Activated CD8-positive, alpha-beta memory T cell treated with anti-CD3 and anti-CD28 coated beads for 4 hours (primary cell): ENCODE results near the gene KCNK13.
"Not testable (repeated sequence)": the region's sequence is repeated elsewhere in the genome, so short reads cannot be mapped to it uniquely, and the experiment has no call there.

Source experiments
- DNase-seq, 2 donors: peaks; one replicate each; pipeline ENCODE4 v3.0.0-alpha.2; 2020; ENCODE audit warnings: low read depth in 2 of 2

Gene KCNK13

DNA sequence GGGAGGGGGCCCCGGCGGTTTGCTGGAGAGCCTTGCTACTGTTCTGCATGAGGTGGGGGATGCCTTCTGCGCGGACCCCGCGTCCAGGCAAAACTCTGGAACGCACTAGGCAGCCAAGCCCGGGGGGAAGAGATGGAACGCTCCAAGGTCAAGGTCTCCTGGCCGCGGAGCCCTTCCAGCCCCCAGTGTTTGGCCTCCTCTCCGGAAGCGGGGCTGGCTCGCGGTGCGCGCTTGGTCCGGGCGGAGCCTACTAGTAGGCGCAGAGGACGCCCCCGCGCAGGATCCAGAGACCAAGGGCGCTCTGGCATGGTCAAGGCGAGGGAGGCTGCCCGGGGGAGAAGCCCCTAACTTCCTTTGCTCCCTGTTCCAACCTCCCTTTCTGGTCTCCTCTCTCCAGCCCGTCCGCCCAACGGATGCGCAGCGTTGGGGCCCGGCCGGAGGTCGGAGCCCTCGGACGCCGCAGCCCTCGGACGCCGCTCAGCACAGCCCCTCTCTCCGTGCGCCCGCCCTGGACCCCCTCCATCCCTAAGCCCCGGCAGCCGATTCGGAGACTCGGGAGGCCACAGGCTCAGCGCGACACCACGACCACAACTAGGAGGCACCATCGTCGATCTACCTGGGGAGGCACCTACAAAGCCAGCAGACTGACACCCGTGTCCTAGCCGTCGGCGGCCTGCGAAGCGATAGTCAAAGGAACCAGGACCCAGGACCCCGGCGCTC lies 669 bp upstream of the KCNK13 start:
- DNase-seq, result no peak

DNA sequence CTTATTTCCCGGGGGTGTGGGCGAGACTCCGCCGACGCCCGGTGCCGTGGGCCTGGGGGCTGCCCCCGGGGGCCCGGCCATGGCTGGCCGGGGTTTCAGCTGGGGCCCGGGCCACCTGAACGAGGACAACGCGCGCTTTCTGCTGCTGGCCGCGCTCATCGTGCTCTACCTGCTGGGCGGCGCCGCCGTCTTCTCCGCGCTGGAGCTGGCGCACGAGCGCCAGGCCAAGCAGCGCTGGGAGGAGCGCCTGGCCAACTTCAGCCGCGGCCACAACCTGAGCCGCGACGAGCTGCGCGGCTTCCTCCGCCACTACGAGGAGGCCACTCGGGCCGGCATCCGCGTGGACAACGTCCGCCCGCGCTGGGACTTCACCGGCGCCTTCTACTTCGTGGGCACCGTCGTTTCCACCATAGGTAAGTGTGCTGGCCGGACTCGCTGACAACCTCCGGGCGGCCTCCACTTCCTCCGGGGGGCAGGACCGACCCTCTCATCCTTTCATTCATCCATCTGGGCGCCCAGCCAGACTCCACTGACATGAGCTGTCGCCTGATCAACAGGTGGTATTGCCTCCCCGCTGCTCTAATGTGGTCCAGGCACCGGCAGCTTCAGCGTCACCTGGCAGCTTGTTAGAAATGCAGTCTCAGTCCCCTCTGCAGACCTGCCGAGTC lies 467 bp downstream of the KCNK13 start:
- DNase-seq, result no peak

DNA sequence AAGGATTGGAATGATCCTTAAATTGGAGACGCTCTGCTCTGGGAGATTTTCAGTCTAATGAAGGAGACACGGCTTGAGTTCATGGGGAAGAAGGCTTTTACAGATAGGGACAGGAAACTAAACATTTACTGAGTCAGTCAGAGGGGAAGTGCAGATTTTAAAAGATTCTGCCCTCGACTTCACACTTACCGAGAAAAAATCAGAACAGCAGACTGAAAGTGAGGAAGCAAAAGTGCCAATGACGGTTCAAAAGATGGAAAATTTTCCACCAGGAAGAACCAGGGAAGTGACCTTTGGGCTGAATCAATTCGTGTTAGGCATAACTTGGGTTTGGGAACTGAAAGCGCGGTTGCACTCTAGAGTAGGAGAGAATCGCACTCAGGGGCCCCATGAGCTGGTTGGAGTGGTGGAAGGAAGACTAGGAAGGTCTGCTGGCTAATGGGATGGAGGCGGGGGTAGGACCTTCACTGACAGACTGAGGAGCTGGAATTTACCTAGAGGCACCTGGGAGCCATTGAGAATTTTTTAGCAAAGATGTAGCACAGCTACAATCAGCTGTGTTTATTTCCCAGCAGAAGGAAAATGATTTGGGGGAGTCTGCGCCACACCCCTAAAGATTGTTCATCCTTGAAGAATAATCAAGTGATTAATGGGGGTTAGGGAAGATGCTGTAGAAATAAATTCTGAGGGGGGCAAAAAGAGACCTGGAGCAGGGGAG lies 1.2 kb downstream of the KCNK13 start:
- DNase-seq, result no peak

DNA sequence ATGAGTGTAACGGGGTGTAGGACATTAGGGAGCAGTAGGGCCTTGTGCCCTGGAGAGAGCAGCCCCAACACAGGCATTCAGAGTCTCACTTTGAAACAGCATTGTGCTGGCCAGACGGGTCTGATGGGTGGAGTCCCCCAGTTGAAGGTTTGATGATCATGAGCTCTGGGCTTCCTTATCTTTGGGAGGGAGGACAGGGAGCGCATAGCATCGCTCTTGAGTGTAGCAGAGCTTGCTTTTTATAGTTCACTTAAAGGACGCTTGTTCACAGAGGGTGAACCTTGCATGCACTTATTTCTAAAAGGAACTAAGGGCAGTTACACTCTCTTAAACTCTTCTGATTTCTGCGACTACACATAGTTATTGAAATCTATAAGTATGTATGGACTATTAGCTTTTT lies 10.6 kb downstream of the KCNK13 start:
- no peak for DNase-seq

DNA sequence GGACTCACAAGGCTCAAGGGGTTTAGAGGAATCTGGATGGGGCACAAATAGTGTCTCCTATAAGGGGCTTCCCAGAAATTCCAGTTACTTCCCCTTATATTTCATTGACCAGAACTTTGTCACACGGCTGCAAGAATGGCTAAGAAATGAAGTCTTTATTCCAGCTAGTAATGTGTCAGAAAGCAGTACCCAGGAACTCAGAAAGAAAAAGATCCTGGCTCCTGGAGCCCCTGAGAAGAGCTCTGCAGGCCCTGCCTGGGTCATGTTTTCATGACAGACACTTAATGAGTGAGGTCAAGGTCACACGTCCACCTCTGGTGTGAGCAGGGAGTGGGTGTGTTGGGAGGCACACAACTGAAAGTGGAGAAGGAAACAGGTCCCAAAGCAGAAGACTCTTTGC lies 17.8 kb downstream of the KCNK13 start:
- DNase-seq, result no peak

DNA sequence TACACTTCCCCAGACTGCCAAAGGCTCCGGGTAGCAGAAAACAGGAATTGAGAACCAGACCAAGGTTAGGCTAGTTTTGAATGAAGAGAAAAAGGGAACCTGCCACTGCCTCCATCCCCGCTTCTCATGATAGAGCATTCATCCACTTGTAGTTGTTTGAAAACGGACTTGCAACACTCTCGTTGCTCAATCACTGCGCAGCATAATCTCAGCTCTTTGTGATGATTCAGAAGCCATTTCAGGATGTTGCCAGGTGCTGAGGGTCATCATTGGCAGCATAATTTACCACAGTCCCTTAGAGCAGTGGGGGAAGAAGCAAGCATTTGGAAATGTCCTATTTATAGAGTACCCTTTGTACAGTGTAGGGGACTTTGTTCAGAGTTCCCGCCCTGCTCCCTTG lies 25.6 kb downstream of the KCNK13 start:
- DNase-seq, result no peak

DNA sequence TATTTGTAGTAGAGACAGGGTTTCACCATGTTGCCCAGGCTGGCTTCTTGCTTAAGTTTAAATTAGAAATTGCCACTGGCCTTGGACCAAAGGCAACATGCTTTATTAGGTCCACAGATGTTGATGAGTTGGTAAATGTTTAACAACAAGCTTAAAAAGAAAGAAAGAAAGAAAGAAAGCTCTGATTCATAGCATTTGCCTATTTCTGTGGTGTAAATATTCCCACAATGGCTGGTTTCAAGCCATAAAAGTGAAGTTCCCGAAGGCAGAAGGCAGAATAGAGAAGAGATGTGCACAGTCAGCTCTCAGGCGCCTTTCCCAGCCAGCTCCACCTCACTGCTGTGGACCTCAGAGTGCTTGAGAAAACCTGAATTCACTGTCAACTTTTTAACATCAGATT lies 26.4 kb downstream of the KCNK13 start:
- DNase-seq, result no peak

DNA sequence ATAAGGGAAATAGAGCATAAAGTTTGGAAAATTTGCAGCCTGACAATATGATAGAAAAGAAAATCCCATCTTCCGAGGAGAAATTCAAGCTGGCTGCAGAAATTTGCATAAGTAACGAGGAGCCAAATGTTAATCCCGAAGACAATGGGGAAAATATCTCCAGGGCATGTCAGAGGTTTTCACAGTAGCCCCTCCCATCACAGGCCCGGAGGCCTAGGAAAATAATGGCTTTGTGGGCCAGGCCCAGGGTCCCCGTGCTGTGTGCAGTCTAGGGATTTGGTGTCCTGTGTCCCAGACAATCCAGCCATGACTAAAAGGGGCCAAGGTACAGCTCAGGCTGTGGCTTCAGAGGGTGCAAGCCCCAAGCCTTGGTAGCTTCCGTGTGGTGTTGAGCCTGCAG lies 27.7 kb downstream of the KCNK13 start:
- DNase-seq, result not testable (repeated sequence)

DNA sequence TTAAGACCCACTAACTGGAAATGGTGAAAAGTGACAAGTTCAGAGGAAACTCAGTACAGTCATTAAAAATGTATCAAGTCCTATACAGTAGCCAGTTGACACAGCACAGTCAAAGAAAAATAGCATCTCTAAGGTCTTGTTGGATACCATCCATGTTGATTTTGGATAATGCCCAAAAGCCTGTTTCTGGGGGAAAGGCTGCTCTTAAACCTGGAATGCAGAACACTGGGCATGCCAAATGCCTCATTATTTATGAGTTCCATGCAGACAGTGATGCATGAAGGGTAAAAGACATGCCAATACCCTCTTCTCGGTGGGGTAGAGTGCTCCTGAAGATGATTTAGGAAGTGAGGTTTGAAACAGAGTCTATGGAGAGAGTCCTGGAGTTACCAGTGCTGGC lies 29.6 kb downstream of the KCNK13 start:
- no peak for DNase-seq

DNA sequence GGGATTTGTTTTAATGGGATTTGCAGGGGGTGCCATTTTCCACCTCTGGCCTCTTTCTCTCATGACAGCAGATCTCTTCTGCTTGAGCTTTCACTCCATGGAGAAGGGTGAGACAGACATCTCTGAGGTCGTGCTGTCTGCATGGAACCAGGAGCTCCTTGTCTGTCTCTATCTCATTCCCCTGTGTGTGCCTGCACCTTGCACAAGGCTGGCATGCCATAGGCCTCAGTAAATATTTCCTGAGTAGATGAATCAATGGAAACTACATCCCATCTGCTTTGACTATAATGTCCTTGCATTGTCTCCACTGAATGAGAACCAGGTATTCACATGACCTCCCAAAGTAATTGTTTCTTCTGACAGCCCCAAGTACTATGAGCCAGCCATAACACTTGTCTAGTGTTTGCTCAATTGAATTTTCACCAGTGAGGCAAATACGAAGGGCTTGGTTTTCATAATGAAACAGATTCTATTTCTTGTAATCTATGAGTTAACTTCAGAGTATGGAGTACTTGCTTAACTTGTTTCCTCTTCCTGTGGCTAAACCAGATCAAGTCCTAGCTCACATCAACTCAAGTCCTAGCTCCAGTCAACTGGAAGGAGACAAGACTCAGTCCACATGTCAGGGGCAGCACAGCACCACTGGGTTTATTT lies 32.3 kb downstream of the KCNK13 start:
- DNase-seq, result no peak

DNA sequence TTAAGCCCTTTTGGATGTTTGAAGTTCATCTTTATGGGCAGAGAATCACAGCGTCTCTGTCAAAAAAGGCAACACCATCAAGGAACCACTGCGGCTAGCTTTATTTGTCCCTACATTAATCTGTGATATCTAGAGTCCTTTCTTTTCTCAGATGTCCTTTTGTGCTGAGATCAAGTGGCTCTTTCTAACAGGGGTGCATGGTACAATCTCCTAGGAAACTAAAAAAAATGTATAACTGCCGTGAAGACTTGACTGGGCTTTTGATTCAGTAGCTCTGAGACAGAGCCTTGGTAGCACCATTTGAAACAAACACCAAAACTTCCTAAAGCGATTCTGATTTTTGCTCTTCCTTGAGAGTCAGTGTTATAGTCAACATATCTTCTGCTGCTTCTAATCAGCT lies 33.3 kb downstream of the KCNK13 start:
- DNase-seq, result no peak

DNA sequence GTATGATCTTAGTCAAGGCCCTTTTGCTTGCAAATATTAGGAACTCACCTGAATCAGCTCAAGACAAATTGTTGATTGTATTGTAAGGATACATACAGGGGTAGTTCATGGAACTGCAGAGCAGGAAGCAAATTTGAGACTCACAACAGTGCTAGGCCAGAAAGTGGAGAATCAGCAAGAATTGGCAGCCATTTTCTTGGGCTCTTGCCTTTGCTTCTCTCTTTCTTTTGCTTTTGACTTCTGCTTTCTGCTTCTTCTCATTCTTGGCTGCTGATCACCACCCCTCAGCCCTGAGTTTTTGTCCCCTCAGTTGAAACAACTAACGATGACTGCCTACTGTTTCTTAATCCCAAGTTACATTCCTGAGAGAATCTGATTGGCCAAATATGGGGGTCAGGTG lies 34.8 kb downstream of the KCNK13 start:
- no peak for DNase-seq

DNA sequence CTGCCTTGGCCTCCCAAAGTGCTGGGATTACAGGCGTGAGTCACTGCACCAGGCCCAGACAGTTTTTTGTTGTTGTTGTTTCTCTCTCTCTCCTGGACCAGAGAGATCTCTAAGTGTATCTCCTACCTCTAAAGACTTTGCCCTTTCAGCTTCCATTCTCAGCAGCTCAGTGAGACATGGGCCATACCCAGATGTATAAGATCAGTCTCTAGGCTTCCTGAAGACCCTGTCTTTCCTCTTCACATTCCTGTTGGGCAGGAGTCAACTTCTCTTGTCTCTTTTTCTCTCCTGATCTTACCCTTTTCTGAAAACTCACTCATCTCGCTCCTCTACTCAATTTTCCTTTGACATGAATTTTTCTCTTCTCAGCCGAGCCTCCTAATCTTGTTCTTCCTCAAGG lies 42.0 kb downstream of the KCNK13 start:
- DNase-seq, result no peak

DNA sequence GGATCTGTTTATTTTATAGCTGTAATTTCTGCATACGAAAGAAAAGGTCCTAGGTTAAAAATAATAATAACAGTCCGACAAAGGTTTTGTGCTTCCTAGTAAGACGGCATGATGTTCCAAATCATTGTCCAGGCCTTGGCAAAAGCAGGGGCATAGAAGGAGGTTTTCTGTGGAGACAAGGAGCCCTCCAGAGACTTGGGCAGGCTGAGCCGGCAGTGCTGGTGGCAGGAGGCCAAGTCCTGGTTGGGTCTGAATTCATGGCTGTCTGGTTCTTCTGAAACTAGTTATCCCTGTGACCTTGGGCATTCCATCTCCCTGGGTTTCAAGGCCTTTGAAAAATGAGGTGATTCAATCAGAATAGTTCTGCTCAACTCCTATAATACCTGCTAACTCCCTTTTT lies 44.0 kb downstream of the KCNK13 start:
- DNase-seq, result no peak

DNA sequence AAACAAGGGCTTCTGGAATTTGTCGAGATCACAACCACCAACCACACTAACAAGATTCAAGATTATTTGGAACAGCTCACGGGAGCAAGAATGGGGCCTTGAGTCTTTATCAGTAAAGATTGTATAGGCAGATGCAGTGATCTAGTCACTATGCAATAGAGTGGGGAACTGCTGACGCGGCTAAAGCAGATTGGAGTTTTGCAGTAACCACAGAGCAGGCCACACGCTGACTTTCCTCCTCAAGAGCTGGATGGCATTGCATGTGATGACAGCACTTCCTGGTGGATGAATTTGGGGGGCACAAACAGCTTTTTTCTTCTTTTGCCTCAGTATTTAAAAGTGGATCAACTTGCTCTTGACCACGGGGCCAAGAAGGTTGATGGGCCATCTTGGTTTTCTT lies 46.0 kb downstream of the KCNK13 start:
- DNase-seq, result no peak

DNA sequence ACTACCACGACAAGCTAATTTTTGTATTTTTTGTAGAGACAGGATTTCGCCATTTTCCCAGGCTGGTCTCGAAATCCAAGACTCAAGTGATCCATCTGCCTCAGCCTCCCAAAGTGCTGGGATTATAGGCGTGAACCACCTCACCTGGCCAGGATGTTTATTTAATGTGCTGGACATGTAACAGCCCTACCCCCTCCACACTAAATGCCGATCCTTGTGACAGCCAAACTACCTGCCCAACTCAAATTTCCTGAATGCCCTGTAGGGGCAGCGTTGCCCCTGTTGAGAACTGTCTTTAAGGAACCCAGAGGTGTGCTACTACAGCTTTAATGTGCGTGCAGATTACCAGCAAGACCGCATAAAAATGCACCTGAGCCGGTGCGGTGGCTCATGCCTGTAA lies 48.1 kb downstream of the KCNK13 start:
- DNase-seq, result no peak

DNA sequence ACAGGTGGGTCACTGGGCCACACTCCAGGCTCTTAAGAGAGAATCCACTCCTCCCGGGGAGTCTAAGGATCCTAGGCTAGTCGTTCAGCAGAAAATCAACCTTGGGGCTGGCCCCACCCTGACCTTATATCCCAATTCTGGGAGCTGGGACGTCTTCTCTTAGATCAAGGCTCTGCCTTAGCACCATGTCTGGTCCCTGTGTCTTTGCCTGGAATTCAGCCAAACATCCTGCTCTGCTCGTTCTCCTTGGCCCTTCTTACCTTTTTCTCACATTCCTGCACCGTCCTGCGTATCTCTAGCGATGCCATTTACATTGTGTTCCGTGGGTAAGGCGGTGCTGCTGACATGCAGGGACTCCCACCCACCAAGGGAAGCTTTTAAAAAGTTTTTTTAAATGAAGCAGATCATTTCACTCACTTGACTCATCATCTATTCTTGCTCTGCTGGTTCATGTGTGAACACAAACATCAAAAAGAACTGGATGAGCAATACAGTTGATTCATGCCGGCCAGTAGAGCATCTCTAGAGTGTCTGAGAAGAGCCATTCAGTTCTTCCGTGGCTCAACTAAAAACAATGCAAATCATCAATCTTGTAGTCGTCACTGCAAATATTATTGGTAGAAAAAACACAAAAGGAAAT lies 50.2 kb downstream of the KCNK13 start:
- DNase-seq, result no peak

DNA sequence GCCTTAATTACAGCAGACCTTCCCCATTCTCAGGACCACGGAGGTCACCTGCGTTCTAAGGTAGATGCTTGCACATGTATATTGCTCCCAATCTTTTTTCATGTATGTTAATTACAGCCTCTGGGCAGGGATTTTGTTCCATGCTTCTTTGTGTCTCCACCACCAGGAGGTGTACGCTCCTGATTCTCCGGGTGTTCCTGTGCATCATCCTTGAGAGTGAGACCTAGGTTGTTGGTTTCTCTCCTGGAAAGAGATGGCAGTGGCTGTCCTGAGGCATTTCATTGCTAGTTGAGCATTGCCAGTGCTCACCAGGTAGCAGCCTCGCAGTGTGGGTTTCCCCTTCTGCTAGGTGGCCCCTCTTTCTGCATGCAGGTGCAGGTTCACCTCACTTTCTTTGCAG lies 52.8 kb downstream of the KCNK13 start:
- no peak for DNase-seq

DNA sequence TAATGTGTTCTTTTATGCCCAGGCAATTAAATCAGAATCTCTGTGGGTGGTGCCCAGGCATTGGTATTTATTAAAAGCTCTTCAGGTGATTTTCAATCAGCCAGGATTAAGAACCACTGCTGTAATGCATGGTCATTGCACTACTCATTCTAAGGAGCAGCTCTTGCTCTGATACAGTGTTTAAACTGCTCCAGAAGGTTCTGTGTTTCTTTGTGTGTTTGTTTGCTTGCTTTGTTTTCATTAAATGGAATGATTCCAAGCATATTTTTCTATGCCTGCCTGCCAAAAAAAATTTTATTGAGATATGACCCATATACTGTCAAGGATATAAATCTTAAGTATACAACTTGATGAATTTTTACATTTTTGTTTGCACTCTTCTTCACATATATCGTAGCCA lies 54.0 kb downstream of the KCNK13 start:
- DNase-seq, result no peak

DNA sequence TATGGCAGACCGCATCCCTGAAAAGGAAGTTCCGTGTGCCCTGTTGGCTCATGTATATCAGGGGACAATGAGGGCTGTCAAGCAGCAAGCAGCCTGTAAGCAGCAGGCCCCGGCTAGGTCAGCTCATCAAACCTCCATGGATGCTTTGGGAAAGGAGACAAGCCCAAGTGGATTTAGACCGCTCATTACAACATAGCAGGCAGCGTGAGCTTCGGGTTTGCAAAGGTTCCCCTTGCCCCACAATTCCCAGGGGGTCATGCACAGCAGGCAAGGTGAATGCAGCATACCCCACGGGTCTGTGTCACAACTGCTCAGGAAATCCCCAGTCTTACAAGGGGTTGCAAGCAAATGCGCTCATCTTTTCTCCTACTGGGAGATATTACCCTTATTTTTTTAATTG lies 54.6 kb downstream of the KCNK13 start:
- no peak for DNase-seq

DNA sequence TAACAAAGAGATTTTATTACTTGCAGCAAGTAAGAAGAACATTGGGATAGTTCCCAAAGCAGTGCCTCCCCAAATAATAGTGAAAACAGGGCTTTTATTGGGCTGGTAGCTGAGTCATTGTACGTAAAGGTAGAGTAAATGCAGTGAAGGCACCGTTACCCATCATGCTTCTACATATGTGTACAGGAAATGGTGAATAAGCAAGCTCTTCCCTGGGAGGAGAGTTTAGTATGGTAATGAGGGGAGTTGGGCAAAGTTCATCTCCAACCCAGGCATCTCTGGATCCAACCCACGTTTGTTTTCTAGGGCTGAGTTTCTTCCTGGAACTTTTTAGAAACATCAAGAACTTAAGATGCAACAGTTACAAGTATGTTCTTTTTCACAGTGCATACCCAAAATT lies 56.2 kb downstream of the KCNK13 start:
- no peak for DNase-seq

DNA sequence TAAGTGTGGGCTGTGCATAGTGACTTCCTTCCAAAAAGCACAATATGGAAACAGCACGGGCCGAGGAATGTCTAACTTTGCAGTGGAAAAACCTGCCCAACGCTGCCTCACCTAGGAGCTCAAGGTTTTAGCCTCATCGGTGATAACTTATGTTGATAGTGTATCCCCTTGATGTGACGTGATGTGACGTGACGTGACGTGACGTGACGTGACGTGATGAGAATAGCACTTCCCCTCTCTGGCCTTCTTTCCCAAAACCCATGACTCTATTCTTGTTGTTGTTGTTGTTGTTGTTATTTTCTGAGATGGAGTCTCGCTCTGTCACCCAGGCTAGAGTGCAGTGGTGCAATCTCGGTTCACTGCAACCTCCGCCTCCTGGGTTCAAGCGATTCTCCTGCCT lies 64.5 kb downstream of the KCNK13 start:
- DNase-seq, result no peak
